Upper lobe of left lung (tissue), 4 donors: ENCODE measurements around the gene HCFC1.

ENCODE experiments used
- EP300 ChIP-seq, 4 donors: sonication (generic); formaldehyde crosslinking; IDR thresholded peaks; one replicate each; pipeline ENCODE4 v1.5.1; 2017; ENCODE audit warnings: antibody characterized with exemption in 4 of 4, control low read depth in 2 of 4
- POLR2A ChIP-seq, 4 donors: fragments of 450-650 bp; IDR thresholded peaks; one replicate each; pipeline ENCODE4 v1.5.1; 2016 to 2017; ENCODE audit warnings: antibody characterized with exemption in 4 of 4, mild to moderate bottlenecking in 2 of 4
- TF ChIP-seq, protein P1 (sequence below), 6 experiments: fragments of 450-650 bp in 4 of 6; fragments of 200-600 bp in 2 of 6; sonication (generic) in 2 of 6; IDR thresholded peaks; one replicate each; pipeline ENCODE4 v1.5.1; 2016 to 2019; ENCODE audit warnings: antibody characterized with exemption in 6 of 6

DNA sequence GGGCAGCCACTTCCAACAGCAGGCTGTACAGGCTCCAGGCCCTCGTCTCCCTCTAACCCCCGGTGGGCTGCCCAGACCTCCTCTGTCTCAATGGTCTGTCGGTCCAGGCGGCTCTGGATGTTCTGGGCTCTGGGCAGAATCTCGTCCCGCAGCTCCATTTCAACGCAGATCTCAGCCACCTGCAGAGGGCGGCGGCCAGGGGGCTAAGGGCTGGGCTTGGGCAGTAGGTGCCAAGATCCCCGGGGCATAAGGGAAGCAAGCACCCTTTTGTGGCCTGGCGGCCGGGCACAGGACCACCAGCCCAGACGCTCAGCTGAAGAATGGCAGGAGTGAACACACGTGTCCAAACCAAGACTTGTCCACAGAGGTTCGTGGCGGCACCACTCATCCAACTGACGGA is 57.9 kb downstream of the HCFC1 start:
- TF ChIP-seq, protein P1, sequence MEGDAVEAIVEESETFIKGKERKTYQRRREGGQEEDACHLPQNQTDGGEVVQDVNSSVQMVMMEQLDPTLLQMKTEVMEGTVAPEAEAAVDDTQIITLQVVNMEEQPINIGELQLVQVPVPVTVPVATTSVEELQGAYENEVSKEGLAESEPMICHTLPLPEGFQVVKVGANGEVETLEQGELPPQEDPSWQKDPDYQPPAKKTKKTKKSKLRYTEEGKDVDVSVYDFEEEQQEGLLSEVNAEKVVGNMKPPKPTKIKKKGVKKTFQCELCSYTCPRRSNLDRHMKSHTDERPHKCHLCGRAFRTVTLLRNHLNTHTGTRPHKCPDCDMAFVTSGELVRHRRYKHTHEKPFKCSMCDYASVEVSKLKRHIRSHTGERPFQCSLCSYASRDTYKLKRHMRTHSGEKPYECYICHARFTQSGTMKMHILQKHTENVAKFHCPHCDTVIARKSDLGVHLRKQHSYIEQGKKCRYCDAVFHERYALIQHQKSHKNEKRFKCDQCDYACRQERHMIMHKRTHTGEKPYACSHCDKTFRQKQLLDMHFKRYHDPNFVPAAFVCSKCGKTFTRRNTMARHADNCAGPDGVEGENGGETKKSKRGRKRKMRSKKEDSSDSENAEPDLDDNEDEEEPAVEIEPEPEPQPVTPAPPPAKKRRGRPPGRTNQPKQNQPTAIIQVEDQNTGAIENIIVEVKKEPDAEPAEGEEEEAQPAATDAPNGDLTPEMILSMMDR (IDR thresholded peaks at IDR 0.05): no peak
- TF ChIP-seq EP300 (IDR thresholded peaks at IDR 0.05) (no peak), POLR2A (IDR thresholded peaks at IDR 0.05) (no peak)
